WTC11 (cell line): ENCODE data around the gene IPCEF1. TPM values are rescaled to one million over a fixed set of nuclear protein-coding genes. Genes with fewer than 3 reads are reported as not detected.

ENCODE experiments used
- ATAC-seq: fragments of 200-7000 bp; cut with Tn5 transposase; 2 replicates; pipeline ENCODE4 v1.10.0; 2021; ENCODE audit warnings: mild to moderate bottlenecking, moderate library complexity
- CTCF ChIA-PET: fragments of 300-600 bp; sonication (Branson Sonifier 250); formaldehyde crosslinking; loops from one replicate; lab custom pipeline; 2021; ENCODE audit warnings: antibody characterized with exemption; lab: Charles Lee
- POLR2A ChIA-PET: fragments of 350-600 bp; sonication (Branson Sonifier 250); formaldehyde crosslinking; loops from one replicate; lab custom pipeline; 2021; ENCODE audit warnings: antibody characterized with exemption; lab: Charles Lee
- DNase-seq: peaks from one replicate; pipeline ENCODE4 v3.0.0; 2021; ENCODE audit warnings: low spot score
- H3K27ac Mint-ChIP-seq: 2 replicates; pipeline ENCODE4 v1.8.0; 2021; ENCODE audit warnings: mixed read lengths
- H3K27me3 Mint-ChIP-seq: 2 replicates; pipeline ENCODE4 v1.8.0; 2021; ENCODE audit warnings: low read depth, mild to moderate bottlenecking, moderate library complexity, mixed read lengths
- H3K36me3 Mint-ChIP-seq: 2 replicates; pipeline ENCODE4 v1.8.0; 2021; ENCODE audit warnings: mixed read lengths
- H3K4me1 Mint-ChIP-seq: 2 replicates; pipeline ENCODE4 v1.8.0; 2022; ENCODE audit warnings: mixed read lengths
- H3K4me3 Mint-ChIP-seq: 2 replicates; pipeline ENCODE4 v1.8.0; 2021; ENCODE audit warnings: mild to moderate bottlenecking, moderate library complexity, mixed read lengths
- H3K9me3 Mint-ChIP-seq: 2 replicates; pipeline ENCODE4 v1.8.0; 2021; ENCODE audit warnings: mixed read lengths
- AFF4 ChIP-seq: sonication (generic); formaldehyde crosslinking; IDR thresholded peaks from 2 replicates; pipeline ENCODE4 v1.8.1; 2023; ENCODE audit warnings: mild to moderate bottlenecking, missing genetic modification reagents, borderline replicate concordance
- AR ChIP-seq: fragments of 250-450 bp; sonication (Bioruptor Pico); IDR thresholded peaks from 2 replicates; pipeline ENCODE4 v1.9.0; 2021; ENCODE audit warnings: mild to moderate bottlenecking
- CREM ChIP-seq: sonication (generic); formaldehyde crosslinking; IDR thresholded peaks from 2 replicates; pipeline ENCODE4 v1.8.1; 2022; ENCODE audit warnings: mild to moderate bottlenecking, missing genetic modification reagents, moderate library complexity
- ERG ChIP-seq: fragments of 250-450 bp; sonication (Bioruptor Pico); IDR thresholded peaks from 2 replicates; pipeline ENCODE4 v1.8.0; 2021; ENCODE audit warnings: mild to moderate bottlenecking
- JUN ChIP-seq: sonication (generic); formaldehyde crosslinking; IDR thresholded peaks from 2 replicates; pipeline ENCODE4 v1.8.0; 2023; ENCODE audit warnings: mild to moderate bottlenecking, missing genetic modification reagents
- MLX ChIP-seq: sonication (generic); formaldehyde crosslinking; IDR thresholded peaks from 2 replicates; pipeline ENCODE4 v1.8.1; 2023; ENCODE audit warnings: mild to moderate bottlenecking, missing genetic modification reagents, moderate library complexity
- OVOL2 ChIP-seq: fragments of 250-450 bp; sonication (Bioruptor Pico); IDR thresholded peaks from 2 replicates; pipeline ENCODE4 v1.9.0; 2021; ENCODE audit warnings: mild to moderate bottlenecking, borderline replicate concordance
- RELA ChIP-seq: sonication (generic); formaldehyde crosslinking; IDR thresholded peaks from 2 replicates; pipeline ENCODE4 v1.8.1; 2022; ENCODE audit warnings: missing genetic modification reagents, mild to moderate bottlenecking, borderline replicate concordance
- TCF7 ChIP-seq: sonication (generic); formaldehyde crosslinking; IDR thresholded peaks from 2 replicates; pipeline ENCODE4 v1.8.0; 2022; ENCODE audit warnings: mild to moderate bottlenecking, low read depth, missing genetic modification reagents, moderate library complexity
- USF2 ChIP-seq: sonication (generic); formaldehyde crosslinking; IDR thresholded peaks from 2 replicates; pipeline ENCODE4 v1.8.1; 2023; ENCODE audit warnings: mild to moderate bottlenecking, missing genetic modification reagents, moderate library complexity
- ZBTB21 ChIP-seq: sonication (generic); formaldehyde crosslinking; IDR thresholded peaks from 2 replicates; pipeline ENCODE4 v1.8.1; 2023; ENCODE audit warnings: mild to moderate bottlenecking, missing genetic modification reagents, borderline replicate concordance
- ZNF121 ChIP-seq: sonication (generic); formaldehyde crosslinking; IDR thresholded peaks from 2 replicates; pipeline ENCODE4 v1.8.0; 2023; ENCODE audit warnings: missing genetic modification reagents
- ZNF138 ChIP-seq: sonication (generic); formaldehyde crosslinking; conservative IDR thresholded peaks from 2 replicates; pipeline ENCODE4 v1.8.1; 2022; ENCODE audit warnings: mild to moderate bottlenecking, moderate library complexity, missing genetic modification reagents
- ZSCAN18 ChIP-seq: fragments of 250-450 bp; sonication (Bioruptor Pico); IDR thresholded peaks from 2 replicates; pipeline ENCODE4 v2.1.2; 2022; ENCODE audit warnings: mild to moderate bottlenecking, moderate library complexity
- total RNA-seq: library from RNA; stranded (reverse); gene quantifications from 3 replicates; pipeline ENCODE4 v1.2.3, GENCODE V29; 2021

Gene IPCEF1
- total RNA-seq, 1 experiment from 2014 or later: 1.3 TPM

GRCh38 chr6:154226461-154226860 lies 130.1 kb downstream of the IPCEF1 start:
- TF ChIP-seq TCF7 (CRISPR knock-in tag): no peak
- TF ChIP-seq ZNF121 (CRISPR knock-in tag): no peak
- POLR2A ChIA-PET: no interaction called here
- H3K27ac Mint-ChIP-seq: no peak overlapping the region
- CTCF ChIA-PET: no interaction called here
- H3K36me3 Mint-ChIP-seq: no peaks in the 10 kb centered on the region
- ATAC-seq (no peak), DNase-seq (no peak)
- H3K9me3 Mint-ChIP-seq: no peaks in the 10 kb centered on the region
- no peak overlapping the region for H3K4me3 Mint-ChIP-seq
- H3K4me1 Mint-ChIP-seq: peaks cover 6% of the 10 kb centered on the region
- no peaks in the 10 kb centered on the region for H3K27me3 Mint-ChIP-seq

GRCh38 chr6:154223296-154223695 lies 133.3 kb downstream of the IPCEF1 start:
- Mint-ChIP-seq H3K27me3 (no peaks in the 10 kb centered on the region), H3K9me3 (no peaks in the 10 kb centered on the region), H3K27ac (no peak overlapping the region), H3K4me1 (peaks cover 9% of the 10 kb centered on the region), H3K4me3 (no peak overlapping the region), H3K36me3 (no peaks in the 10 kb centered on the region)
- CTCF ChIA-PET: no interaction called here
- POLR2A ChIA-PET: no interaction called here
- no peak for DNase-seq
- TF ChIP-seq RELA (CRISPR knock-in tag): no peak
- no peak for TF ChIP-seq ZNF138 (CRISPR knock-in tag)
- TF ChIP-seq, all 79 proteins: peak for 0
- no peak for ATAC-seq

- Mint-ChIP-seq H3K36me3 (no peaks in the 10 kb centered on the region), H3K27me3 (no peaks in the 10 kb centered on the region)
- no peak for DNase-seq
- CTCF ChIA-PET: no interaction called here
- POLR2A ChIA-PET: no interaction called here
- TF ChIP-seq CREM (CRISPR knock-in tag) (no peak), AFF4 (no peak), ZSCAN18 (CRISPR knock-in tag) (no peak), ERG (CRISPR knock-in tag) (no peak), MLX (CRISPR knock-in tag) (no peak), USF2 (CRISPR knock-in tag) (no peak), JUN (CRISPR knock-in tag) (no peak), OVOL2 (CRISPR knock-in tag) (no peak), AR (CRISPR knock-in tag) (no peak), ZBTB21 (CRISPR knock-in tag) (no peak)
- TF ChIP-seq, all 79 proteins: peak for 0
- Mint-ChIP-seq H3K4me1 (peaks cover 14% of the 10 kb centered on the region), H3K9me3 (no peaks in the 10 kb centered on the region), H3K4me3 (no peak overlapping the region), H3K27ac (no peak overlapping the region)
- no peak for ATAC-seq
Measured at GRCh38 chr6:154222716-154223115, 133.9 kb downstream of the IPCEF1 start.
